ENCODE results near the gene FAM149B1.
"Not testable (repeated sequence)": the region's sequence is repeated elsewhere in the genome, so short reads cannot be mapped to it uniquely, and the experiment has no call there.

FAM149B1 gene

DNA sequence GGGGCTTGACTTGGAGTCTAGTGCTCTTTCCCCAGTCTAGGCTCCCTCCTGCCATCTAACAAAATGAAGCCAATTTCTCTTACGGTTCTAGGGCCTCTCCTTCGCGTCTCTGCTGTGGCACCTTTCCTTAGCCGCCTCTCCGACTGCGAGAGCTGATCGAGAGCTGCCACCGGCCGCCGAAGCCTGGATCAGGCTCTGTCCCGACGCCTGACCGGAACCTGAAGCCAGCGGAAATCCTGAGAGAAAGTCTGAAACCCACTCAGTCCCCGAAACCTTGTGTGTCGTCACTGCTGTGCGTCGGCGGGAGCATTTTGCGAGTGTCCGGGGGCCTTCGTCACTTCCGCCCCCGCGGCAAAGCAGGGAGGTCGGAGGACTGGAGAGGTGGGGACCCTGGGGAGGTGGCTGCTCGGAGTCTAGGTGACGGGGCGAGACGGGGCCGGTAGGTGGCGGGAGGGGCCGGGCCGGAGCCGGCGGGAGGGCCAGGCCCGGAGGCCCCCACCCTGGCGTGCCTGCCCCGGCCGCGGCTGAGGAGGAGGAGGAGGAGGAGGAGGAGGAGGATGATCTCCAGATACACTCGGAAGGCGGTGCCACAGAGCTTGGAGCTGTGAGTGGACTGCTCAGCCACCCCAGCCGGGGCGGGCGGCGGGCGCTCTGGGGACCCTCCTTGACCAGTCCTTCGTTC is at the start of gene FAM149B1, which contains the start of gene ECD:
TSS of gene FAM149B1 (plus strand) at position 337 of the 682 bp plus-strand sequence. CDS start at position 558, 221 bp downstream.
TSS of gene ECD (minus strand) at position 226 of the 682 bp plus-strand sequence. CDS start 4,071 bp downstream, outside the sequence.
- DNase-seq: peak; percentile 75

DNA sequence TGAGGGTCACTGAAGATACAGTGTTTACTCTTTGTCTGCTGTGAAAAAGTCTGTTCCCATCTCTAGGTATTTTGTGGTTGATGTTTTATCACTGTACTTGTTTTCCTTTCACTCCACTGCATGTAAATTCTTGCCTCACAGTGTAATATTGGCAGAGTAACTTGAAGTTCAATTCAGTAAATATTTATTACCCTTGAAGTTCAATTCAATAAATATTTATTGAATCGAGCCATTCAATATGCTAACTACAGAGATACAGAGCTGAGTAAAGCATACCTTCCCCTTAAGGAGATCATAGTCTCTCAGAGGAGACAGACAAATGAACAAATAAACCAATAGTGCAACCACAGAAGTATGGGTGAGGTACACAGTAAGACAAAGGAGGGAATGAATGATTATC is 48.5 kb upstream of the FAM149B1 start:
- no peak for DNase-seq

DNA sequence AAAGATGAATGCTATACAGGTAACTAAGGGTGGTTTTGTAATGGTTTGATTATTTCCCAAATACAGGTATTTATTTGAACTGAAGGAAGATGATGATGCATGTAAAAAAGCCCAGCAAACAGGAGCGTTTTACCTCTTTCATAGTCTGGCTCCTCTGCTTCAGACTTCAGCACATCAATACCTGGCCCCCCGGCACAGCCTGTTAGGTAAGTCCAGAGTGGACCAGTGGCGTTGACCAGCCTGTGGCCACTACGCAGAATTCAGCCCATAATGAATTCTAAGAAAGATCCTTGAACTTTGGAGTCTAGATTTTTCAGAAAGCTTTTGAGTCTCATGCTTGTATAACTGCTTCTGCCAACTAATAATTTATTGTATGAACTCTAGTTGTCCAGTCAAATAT is 48.0 kb upstream of the FAM149B1 start:
- DNase-seq: no peak

DNA sequence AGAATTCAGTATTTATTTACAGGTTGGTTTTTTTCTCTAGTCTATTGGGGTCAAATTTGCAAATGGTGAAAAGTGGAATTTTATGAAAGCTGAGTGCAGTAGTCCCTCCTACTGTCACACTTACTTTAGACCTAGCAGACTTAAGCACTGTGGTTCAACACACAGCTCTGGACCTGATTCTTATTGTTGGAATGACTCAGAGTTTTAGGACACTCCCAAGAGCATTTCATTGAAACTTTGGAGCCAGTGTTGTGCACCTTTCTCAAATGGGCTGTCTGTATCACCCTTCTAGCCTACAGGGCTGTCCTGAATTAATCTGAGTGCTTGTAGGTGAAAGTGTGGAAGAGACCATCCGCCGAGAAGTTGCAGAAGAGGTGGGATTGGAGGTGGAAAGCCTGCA is 41.6 kb upstream of the FAM149B1 start:
- DNase-seq: no peak

DNA sequence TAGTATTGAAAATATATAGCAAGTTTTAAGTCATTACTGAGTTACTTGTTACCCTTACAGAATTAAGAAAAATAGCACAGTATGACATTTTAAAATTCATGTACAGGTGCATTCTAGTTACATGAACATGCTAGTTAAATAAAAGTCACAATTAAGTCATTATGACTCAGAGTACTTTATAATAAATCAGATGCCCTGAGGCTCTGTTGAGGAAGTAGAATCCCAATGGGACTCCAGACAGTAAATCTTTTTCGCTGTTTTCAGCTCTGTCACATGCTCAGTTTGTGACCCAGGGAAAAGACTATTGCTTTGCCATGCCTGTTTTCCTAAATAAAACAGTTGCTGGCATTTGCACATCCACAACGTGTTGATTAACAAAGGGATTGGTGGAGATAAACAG is 36.6 kb upstream of the FAM149B1 start:
- no peak for DNase-seq

DNA sequence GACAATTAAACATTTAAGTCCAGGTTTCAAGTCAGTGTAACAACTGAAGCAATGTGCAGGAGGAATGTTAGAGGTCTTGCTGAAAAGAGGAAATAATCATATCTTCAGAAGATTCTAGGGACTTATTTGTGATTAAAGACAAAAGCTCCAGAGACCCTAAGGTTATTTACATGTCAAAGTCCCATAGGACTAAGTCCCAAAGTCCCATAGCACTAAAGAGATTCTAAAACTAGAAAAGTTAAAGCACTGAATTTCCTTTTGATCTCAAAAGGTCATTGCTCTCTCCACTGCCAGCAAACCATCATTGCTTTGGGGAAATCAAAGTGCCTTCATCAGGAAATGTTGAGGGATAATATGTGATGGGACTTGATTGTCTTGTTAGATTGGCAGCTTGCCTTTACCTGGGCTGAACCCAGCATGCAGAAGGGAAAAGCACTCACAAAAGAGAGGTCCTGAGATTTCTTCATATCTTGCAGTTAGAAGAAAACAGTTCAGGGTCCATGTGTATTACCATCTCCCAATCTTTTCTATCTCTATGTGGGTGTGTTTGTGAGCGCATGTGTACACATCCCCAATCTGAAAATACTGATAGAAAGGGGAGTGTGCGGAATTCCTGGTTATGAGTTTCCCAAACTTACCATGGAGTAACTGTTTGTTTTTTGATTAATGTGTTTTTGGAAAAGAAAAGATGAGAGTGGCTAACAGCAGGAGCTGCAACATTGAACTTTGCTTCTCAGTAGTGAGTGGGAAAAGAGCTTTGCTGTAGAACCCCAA is 35.8 kb upstream of the FAM149B1 start:
- DNase-seq: no peak

DNA sequence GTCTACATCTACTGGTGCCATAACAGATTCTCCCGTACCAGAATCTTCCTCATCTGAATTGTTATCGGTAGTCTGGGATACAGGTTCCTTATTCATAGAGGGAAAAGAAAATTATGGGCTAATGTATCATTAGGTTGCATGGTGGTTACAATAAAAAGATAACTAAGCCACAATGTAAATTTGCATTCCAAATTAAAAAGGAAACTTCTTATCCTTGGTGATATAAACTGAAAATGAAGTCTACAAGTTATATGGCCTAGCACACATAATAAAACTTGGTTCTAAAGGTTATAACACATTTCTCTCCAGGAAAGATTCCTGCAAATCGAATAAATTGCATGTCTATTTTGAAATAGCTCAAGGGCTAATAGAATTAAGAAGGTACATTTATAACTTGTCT is 33.2 kb upstream of the FAM149B1 start:
- DNase-seq: no peak

DNA sequence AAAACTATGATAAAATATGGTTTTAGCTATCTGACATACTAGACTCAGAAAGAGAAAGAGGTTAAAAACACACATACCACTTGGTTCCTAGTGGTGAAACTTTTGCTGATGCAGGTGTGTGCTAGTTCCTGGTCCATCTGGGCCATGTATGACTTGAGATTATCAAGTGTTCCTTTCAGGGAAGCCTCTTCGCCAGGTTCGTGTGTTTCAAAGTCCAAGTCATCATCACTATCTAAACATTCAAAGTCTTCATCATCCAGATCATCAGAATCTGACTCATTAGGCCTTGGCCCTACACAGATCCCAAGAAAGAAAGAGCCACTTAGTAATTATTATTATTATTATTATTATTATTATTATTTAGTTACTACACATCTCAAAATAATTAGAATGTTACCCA is 31.3 kb upstream of the FAM149B1 start:
- no peak for DNase-seq

DNA sequence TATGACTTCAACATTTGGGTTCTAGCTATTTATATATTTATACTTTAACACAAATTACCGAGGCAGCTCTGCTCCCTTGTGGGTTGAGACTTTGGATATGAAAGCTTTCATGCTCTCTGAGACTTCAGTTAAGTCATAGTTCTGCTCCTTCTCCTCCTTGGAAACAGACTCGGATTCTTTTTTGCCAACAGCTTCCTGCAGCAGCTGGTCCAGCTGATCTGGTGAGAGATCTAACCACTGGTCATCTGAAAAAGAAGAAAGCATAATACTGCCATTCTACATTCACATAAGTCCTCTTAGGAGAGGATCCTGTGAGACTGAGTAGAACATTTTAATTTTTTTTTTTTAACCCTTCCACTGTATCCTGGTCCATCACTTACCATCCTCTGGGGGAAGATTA is 28.7 kb upstream of the FAM149B1 start:
- DNase-seq: no peak

DNA sequence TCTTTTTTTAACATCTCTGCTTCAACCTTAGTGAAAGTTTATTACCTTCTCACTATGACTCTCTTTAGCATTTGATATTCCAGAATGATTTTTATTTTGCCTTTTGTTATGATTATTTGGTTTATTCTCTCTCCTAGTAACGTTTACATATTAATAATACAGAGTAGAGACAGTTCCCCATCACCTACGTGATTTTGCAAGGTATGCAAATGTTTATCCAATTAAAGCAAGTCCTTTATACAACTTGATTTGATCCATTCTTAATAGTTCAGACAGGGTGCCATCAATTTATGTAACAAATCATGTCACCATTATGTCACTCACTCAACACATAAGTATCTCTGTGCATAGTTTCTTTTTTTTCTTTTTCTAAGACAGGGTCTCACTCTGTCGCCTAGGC is 26.3 kb upstream of the FAM149B1 start:
- DNase-seq: no peak

DNA sequence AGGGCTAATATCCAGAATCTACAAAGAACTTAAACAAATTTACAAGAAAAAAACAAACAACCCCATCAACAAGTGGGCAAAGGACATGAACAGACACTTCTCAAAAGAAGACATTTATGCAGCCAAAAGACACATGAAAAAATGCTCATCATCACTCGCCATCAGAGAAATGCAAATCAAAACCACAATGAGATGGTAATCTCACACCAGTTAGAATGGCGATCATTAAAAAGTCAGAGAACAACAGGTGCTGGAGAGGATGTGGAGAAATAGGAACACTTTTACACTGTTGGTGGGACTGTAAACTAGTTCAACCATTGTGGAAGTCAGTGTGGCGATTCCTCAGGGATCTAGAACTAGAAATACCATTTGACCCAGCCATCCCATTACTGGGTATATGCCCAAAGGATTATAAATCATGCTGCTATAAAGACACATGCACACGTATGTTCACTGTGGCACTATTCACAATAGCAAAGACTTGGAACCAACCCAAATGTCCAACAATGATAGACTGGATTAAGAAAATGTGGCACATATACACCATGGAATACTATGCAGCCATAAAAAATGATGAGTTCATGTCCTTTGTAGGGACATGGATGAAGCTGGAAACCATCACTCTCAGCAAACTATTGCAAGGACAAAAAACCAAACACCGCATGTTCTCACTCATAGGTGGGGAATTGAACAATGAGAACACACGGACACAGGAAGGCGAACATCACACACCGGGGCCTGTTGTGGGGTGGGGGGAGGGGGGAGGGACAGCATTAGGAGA is 17.1 kb upstream of the FAM149B1 start:
- not testable (repeated sequence) for DNase-seq

DNA sequence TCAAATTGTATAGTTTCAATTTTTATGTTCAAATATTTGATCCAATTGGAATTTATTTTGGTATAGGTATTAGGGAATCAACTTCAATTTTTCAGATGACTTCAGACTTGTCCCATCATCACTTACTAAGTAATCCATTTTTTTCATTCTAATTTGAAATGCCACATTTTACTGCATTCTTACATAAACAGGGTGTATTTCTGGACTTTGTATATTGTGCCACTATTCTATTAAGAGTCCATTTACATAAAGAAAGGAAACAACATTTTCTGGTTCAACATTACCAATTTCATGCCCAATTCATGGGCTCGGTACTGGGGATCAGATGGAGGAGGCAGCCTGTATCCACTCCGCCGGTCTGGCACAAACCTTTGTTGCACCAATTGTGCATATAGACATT is 15.9 kb upstream of the FAM149B1 start:
- DNase-seq: no peak

DNA sequence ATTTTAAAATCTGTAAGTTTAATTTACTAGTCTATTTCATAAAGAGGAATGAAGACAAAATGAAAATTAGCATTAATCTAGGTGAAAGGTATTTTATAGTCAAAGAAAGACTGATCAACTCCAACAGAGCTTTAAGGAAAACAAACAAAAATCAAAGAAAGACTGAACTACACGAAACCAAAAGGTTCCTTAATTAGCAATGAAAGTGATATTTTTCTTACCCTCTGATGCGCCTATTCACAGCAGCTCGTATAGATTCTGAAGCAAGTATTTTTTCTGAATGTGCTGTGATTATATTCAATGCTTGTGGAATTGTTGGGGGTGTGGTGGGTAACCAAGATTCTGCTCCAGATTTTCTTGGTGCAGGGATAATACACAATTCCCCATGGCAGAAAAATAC is 11.9 kb upstream of the FAM149B1 start:
- no peak for DNase-seq

DNA sequence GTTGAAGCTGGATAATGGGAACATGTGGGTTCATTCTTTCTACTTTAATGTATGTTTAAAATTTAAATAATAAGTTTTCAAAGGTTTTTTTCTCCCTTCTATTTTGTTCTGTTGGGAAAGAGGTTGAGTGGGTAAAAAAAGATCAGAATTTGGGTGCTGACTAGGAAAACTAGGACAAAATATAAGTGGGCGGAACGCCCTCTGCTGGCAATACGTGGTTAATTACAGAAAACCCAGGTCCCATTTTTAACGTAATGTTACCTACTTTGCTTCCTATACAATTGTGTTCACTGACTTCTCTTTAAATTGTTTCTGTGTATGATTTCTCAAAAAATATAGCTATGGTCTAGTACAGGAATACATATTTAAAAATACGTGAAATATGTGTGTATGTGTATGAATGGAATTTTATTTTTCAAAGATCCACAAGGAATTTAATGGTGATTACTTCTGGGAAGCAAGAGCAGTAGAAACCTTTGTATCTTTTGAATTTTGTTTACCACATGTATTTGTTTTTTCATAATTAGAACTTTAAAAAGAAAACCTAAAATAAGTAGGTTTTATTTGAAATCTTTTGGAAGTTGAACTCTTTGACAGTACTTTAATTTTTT is 8.8 kb upstream of the FAM149B1 start:
- peak; percentile 6 for DNase-seq

DNA sequence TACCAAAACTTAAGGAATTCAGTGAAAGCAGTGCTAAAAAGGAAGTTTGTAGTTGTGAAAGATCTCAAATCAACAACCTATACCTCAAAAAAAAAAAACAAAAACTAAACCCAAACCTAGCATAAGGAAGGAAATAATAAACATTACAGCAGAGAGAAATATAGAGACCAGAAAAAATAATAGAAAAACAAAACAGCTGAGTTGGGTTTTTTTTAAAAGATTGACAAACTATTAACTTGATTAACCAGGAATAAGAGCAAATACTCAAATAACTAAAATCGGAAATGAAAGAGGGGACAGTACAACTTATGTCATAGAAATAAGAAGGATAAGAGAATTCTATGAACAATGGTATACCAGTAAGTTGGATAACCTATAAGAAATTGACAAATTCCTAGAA is 6.8 kb upstream of the FAM149B1 start:
- no peak for DNase-seq

DNA sequence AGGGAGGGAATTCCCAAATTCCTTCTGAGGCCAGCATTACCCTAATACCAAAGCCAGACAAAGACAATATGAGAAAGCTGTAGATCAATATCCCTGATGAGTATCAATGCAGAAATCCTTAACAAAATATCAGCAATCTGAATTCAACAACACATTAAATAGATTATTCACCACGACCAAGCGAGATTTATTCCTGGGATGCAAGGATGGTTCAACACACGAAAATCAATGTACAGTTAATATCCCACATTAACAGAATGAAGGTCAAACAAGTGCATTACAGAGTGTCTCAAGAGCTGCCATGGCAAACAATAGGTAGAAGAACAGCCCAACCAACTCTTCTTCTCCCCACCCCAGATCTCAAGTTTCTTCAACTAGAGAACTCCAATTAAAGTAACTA is 6.3 kb upstream of the FAM149B1 start:
- DNase-seq: no peak

DNA sequence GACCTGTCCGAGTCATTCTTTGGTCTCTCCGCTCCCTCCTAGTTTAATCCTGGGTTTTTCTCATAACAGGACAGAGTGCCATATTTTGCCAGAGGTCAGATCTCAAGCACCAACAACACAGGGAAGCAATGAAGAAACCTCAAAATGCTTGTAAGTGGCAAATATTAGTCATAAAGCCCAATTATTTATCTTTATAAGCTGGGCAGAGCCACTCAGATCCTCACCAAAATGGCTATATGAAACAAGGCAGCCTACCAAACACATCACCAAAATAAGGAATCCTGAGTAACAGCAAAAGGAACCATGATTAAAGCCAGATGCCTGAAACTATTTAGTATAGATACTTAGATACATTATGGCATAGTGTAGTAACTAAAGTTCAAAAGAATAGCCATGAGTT is 4.8 kb upstream of the FAM149B1 start:
- DNase-seq: no peak

DNA sequence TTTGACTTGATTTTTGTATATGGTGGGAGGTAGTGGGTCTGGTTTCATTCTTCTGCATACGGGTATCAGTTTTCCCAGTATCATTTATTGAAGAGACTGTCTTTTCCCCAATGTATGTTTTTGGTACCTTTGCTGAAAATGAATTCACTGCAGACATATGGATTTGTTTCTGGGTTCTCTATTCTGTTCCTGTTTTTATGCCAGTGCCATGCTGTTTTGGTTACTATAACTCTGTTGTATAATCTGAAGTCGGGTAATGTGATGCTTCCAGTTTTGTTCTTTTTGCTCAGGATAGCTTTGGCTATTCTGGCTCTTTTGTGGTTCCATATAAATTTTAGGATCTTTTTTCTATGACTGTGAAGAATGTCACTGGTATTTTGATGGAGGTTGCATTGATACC is 947 bp upstream of the FAM149B1 start:
- DNase-seq: no peak

DNA sequence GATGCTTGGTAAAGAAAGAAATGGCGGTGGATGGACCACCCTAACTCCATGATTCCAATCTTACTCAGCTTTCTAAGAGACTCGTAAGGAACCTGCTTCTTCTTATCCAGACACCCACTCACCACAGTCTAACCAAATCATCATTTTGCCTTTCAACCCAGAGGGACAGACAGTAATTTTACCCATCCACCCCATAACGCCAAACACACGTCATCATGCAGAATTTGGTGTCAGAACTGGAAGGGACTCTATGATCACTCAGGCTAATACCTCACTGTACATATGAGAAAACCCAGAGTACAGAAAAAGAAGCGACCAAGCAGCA is 499 bp upstream of the FAM149B1 start:
- no peak for DNase-seq

DNA sequence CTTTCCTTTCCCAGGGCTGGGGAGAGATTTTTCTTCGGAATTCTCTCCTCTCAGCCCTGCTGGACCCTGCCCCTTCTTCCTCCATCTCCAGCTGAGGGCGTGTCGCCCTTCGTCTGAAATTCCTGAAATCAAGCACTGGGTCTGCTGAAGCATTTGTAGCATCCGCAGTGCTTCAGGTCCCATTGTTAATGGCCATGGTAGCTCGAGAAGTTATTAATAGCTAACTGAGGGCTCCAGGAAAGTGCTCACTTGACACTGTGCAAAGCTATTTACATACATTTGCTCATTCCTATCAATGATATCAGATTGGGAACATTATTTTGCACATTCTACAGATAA is 515 bp downstream of the FAM149B1 start:
- DNase-seq: no peak

DNA sequence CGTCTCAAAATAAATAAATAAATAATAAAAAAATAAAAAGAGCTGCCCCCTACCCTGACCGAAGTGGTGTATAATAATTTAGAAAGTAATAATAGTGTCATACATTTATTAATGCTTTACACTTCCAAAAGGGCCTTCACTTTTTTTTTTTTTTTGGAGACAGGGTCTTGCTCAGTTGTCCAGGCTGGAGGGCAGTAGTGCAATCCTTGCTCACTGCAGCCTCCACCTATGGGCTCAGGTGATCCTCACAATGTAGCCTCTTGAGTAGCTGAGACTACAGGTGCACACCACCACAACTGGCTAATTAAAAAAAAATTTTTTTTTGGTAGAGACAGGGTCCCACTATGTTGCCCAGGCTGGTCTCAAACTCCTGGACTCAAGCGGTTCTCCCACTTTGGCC is 1.4 kb downstream of the FAM149B1 start:
- no peak for DNase-seq

DNA sequence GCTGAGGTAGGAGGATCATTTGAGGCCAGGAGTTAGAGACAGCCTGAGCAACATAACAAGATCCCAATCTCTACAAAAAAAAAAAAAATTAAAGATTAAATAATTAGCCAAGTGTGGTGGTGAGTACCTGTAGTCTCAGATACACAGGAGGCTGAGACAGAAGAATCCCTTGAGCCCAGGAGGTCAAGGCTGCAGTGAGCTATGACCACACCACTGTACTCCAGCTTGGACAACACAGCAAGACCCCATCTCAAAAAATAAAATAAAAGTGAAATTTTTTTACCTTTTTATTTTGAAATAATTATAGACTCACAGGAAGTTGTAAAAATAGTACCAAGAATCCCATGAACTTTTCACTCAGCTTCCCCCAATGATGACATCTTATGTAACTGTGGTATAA is 4.9 kb downstream of the FAM149B1 start:
- DNase-seq: no peak

DNA sequence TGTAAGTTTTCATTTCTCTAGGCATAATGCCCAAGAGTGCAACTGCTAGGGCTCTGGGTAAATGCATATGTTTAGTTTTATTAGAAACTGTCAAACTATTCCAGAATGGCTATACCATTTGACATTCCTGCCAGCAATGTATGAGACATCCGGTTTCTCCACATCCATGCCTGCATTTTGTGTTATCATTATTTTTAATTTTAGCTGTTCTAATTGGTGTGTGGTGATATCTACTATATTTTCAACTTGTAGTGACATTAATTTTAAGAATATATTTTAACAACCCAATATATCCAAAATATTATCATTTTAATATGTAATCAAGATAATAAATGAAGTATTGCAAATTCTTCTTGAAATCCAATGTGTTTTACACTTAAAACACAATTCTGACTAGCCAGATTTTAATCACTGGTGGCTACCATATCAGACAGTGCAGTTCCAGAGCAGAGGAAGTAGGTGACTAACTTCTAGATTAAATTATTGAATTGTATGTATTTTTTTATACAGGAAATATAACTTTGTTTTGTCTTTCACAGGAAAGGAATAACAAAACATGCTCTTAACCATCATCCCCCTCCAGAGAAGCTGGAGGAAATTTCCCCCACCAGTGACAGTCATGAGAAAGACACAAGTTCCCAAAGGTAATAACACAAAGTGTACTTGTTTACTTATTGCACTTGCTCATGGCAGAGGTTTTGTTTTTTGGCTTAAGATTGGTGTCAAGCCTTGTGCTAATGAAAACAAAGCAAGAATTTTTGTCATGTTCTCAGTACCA is 6.4 kb downstream of the FAM149B1 start:
- no peak for DNase-seq
